MCF 10A (cell line): ENCODE results near the gene TBC1D3B. TPM values are rescaled to one million over a fixed set of nuclear protein-coding genes. Genes with fewer than 3 reads are reported as not detected.
"Not testable (repeated sequence)": the region's sequence is repeated elsewhere in the genome, so short reads cannot be mapped to it uniquely, and the experiment has no call there.

Source experiments
- BruUV-seq: library from RNA; stranded (reverse); fragments of 400-500 nt; replicated peaks from 2 replicates; lab custom pipeline; 2021; lab: Mats Ljungman, UMichigan
- CTCF ChIA-PET: fragments of 300-600 bp; sonication (Branson Sonifier 250); formaldehyde crosslinking; extraction: SDS; loops from one replicate; lab custom pipeline; 2021; ENCODE audit warnings: antibody characterized with exemption, inconsistent platforms; lab: Yijun Ruan, JAX
- POLR2A ChIA-PET: fragments of 300-600, 350-650 bp; sonication (Branson Sonifier 250); formaldehyde crosslinking; extraction: SDS; loops from one replicate; lab custom pipeline; 2020; ENCODE audit warnings: antibody characterized with exemption, inconsistent platforms; lab: Yijun Ruan, JAX
- DNase-seq: peaks from one replicate; pipeline ENCODE4 v3.0.0-alpha.2; 2018; ENCODE audit not compliant: unreplicated experiment
- H3K27ac Mint-ChIP-seq: one replicate; pipeline ENCODE4 v1.8.0; 2022; ENCODE audit warnings: mild to moderate bottlenecking, low read depth, mixed read lengths; ENCODE audit not compliant: unreplicated experiment
- H3K27me3 Mint-ChIP-seq: one replicate; pipeline ENCODE4 v1.8.0; 2022; ENCODE audit warnings: mixed read lengths; ENCODE audit not compliant: insufficient read depth, unreplicated experiment
- H3K36me3 Mint-ChIP-seq: one replicate; pipeline ENCODE4 v1.8.0; 2022; ENCODE audit warnings: mild to moderate bottlenecking, moderate library complexity, mixed read lengths; ENCODE audit not compliant: insufficient read depth, unreplicated experiment
- H3K4me1 Mint-ChIP-seq: one replicate; pipeline ENCODE4 v1.8.0; 2022; ENCODE audit warnings: mixed read lengths; ENCODE audit not compliant: insufficient read depth, unreplicated experiment
- H3K4me3 Mint-ChIP-seq: one replicate; pipeline ENCODE4 v1.8.0; 2022; ENCODE audit warnings: mild to moderate bottlenecking, moderate library complexity, mixed read lengths; ENCODE audit not compliant: unreplicated experiment
- H3K9me3 Mint-ChIP-seq: one replicate; pipeline ENCODE4 v1.8.0; 2022; ENCODE audit warnings: mixed read lengths; ENCODE audit not compliant: unreplicated experiment
- CTCF ChIP-seq: fragments of 200-600 bp; IDR thresholded peaks from one replicate; pipeline ENCODE4 v1.8.0; 2022; ENCODE audit warnings: antibody characterized with exemption, mild to moderate bottlenecking; ENCODE audit not compliant: unreplicated experiment
- intact Hi-C: fragments of 100-400 bp; cut with micrococcal nuclease; formaldehyde crosslinking; loops from 2 replicates; pipeline ENCODE4 v1.14.1; 2022
- total RNA-seq: library from RNA; stranded (reverse); gene quantifications from 2 replicates; pipeline ENCODE4 v1.2.3, GENCODE V29; 2022

TBC1D3B gene
- total RNA-seq, 1 experiment from 2014 or later = 12.5 TPM

GRCh38 chr17:36182176-36183000 is 6.0 kb upstream of the TBC1D3B start:
- ChIA-PET CTCF (interaction anchor here (1.7 kb wide), 1 partner anchor 33 kb away, joined by 9 read pairs; no protein-coding TSS in a partner anchor), POLR2A (interaction anchor here (1.0 to 1.2 kb wide), 2 partner anchors 33 to 49 kb away, joined by 3 to 4 read pairs; no protein-coding TSS in a partner anchor)
- Mint-ChIP-seq H3K27me3 (peaks cover 62% of the 10 kb centered on the region), H3K4me1 (no peaks in the 10 kb centered on the region), H3K9me3 (no peaks in the 10 kb centered on the region), H3K4me3 (peak overlapping the region; percentile 56), H3K27ac (no peak overlapping the region), H3K36me3 (no peaks in the 10 kb centered on the region)
- no TSS peak for BruUV-seq
- TF ChIP-seq CTCF = no peak
- no peak for DNase-seq
- intact Hi-C loops = loop anchor here (10.0 kb wide), 1 partner anchor 68 kb away; no protein-coding TSS in a partner anchor

GRCh38 chr17:36181446-36182175 is 5.2 kb upstream of the TBC1D3B start:
- H3K27ac Mint-ChIP-seq, DNase-seq, POLR2A ChIA-PET, H3K4me1 Mint-ChIP-seq, H3K9me3 Mint-ChIP-seq, BruUV-seq, H3K36me3 Mint-ChIP-seq: not testable (repeated sequence)
- CTCF ChIA-PET = interaction anchor here (0.8 kb wide), 1 partner anchor 33 kb away, joined by 3 read pairs; no protein-coding TSS in a partner anchor
- Mint-ChIP-seq H3K27me3 (peaks cover 55% of the 10 kb centered on the region), H3K4me3 (peak overlapping the region; percentile 56)
- intact Hi-C loops = loop anchor here (10.0 kb wide), 1 partner anchor 67 kb away; no protein-coding TSS in a partner anchor

- H3K4me3 Mint-ChIP-seq, POLR2A ChIA-PET, H3K36me3 Mint-ChIP-seq, CTCF ChIA-PET, intact Hi-C loops, H3K9me3 Mint-ChIP-seq, BruUV-seq, DNase-seq, H3K4me1 Mint-ChIP-seq, H3K27me3 Mint-ChIP-seq, H3K27ac Mint-ChIP-seq: not testable (repeated sequence)
Observed at GRCh38 chr17:36168836-36169235, 7.6 kb downstream of the TBC1D3B start.

- no peaks in the 10 kb centered on the region for H3K36me3 Mint-ChIP-seq
- H3K9me3 Mint-ChIP-seq = no peaks in the 10 kb centered on the region
- DNase-seq = no peak
- no peak for TF ChIP-seq CTCF
- peaks cover 62% of the 10 kb centered on the region for H3K27me3 Mint-ChIP-seq
- peaks cover 5% of the 10 kb centered on the region for H3K4me1 Mint-ChIP-seq
- no peak overlapping the region for H3K27ac Mint-ChIP-seq
- intact Hi-C loops = no loop called here
- BruUV-seq = no TSS peak
- ChIA-PET POLR2A (no interaction called here), CTCF (interaction anchor here (1.2 kb wide), 1 partner anchor 185 kb away, joined by 8 read pairs; no protein-coding TSS in a partner anchor)
- no peak overlapping the region for H3K4me3 Mint-ChIP-seq
Observed at GRCh38 chr17:36153895-36154610, 22.4 kb downstream of the TBC1D3B start.
